GM19023 (cell line): ENCODE data around the gene ASB5.
"Not testable (repeated sequence)": the region's sequence is repeated elsewhere in the genome, so short reads cannot be mapped to it uniquely, and the experiment has no call there.

Experiments used
- ATAC-seq: cut with Tn5 transposase; IDR thresholded peaks from one replicate; pipeline ENCODE4 v1.9.1; 2021; ENCODE audit warnings: mild to moderate bottlenecking, moderate library complexity; ENCODE audit not compliant: unreplicated experiment

ASB5 gene

DNA sequence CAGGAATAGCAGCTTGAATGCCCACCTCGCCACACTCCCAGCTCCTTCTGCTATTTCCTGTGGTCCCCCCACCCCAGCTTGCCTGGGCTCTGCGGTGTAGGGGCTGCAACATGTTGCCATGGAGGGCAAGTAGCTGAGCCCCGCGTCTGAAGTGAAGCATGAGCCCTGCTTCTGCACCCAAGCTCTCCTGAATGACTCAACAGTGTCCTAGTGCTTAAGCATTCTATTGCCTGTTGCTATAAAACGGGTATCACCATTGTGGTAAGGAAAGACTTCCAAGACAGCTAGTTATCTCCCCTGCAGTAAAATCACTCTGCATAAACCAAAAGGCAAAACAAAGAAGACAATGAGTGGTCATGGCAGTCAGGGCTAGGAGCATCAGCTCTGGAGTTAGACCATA, 42.3 kb downstream of the ASB5 start:
- no peak for ATAC-seq

DNA sequence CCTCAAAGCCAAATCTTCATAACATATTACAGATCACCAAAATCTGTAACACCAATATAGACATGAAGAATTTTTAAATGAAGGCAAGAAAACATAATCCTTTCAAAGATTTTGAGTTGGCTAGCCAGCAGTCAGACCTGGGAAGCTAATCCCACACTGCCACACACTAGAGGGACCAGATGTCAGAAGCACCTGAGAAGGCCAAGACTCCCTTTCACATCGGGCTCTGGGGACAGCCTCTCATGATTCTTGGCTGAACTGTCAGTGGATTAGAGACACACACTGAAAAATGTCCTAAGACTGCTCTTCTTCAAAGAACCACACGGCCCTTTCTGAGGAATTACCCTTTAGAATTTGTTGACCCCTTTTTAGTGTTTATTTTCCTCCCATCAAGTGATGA, 45.5 kb downstream of the ASB5 start:
- no peak for ATAC-seq

DNA sequence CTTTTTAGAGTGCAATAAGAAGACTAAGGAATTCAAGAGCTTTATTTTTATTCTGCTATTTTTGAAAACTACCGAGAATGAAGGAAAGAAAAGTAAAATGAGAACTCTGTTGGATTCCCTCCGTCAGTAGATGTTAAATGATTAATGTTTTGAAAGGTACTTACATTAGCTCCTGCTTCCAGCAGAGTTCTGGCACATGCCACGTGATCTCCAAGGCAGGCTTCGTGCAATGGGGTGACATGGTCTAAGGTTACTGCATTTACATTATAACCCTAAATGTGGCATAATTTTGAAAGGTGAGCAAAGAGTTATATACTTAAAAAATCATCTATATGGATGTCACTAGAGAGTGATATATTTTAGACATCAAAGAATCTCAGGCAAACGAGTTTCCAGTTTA, 46.9 kb downstream of the ASB5 start:
- no peak for ATAC-seq

DNA sequence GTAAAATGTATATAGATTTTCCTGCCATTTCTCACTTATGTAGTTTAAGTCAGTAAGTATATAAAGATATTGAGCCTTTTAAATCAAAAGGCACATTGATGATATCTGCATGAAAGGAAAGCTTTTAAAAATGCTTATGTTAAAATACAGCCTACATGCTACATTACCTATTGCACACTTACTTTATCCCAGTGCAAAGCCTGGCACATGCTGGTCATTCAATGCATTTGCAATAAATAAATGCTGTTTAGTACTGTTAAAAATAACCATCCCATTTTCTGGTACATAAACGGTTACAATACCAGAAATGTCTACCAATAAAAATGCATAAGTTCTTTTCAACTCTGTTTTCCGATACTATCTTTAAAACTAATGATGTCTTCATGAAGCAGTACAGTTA, 51.5 kb downstream of the ASB5 start:
- ATAC-seq, result no peak

DNA sequence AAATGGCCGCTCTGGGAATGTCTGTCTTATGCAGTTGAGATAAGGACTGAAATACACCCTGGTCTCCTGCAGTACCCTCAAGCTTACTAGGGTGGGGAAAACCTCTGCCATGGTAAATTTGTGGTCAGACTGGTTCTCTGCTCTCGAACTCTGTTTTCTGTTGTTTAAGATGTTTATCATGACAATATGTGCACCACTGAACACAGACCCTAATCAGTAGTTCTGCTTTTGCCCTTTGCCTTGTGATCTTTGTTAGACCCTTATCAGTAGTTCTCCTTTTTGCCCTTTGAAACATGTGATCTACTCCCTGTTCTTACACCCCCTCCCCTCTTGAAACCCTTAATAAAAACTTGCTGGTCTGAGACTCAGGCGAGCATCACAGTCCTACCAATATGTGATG, 56.7 kb downstream of the ASB5 start:
- ATAC-seq, result not testable (repeated sequence)

DNA sequence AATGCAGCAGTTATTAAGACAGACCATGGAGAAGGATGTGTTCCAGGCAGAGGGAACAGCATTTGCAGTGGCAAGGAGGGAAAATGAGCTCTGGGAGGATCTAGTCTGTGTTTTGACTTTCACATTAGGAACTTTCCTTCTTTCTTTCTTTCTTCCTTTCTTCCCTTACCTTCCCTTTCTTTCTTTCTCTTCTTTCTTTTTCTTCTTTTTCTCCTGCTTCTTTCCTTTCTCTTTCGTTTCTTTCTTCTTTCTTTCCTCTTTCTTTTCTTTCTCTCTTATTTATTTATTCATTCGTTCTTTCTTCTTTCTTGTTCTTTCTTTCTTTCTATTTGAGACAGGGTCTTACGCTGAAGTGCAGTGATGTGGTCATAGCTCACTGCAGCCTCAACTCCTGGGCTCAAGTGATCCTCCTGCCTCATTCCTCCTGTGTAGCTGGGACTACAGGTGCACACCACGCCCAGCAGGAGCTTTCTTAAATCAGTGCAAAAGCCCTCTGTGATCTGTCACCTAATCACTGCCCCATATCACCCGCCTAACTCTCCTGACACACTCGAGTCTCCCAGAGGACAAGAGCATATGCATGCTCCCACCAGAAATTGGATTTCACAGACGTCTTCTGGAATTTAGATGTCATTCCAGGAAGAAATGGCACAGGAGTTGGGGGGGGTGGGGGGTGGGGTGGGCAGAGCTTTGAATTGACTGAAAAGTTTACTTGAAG, 58.3 kb downstream of the ASB5 start:
- ATAC-seq, result no peak

DNA sequence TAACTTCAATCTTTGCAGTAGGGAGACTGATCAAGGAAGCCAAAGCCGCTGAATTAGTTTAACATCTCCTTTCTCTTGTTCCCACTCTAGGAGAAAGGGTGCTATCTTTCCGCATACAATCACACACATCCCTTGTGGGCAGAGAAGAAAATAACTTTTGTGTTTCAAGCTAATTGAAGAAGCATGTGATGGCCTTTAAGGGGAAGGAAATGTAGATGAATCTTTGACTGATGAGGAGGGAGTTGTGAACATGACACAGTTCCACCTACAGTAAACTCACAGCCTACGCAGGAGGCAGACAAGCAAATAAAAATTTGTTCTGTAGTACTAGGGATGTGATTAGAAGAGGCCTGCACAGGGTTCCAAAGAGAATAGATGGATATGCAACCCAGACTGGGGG, 58.9 kb downstream of the ASB5 start:
- ATAC-seq, result no peak

DNA sequence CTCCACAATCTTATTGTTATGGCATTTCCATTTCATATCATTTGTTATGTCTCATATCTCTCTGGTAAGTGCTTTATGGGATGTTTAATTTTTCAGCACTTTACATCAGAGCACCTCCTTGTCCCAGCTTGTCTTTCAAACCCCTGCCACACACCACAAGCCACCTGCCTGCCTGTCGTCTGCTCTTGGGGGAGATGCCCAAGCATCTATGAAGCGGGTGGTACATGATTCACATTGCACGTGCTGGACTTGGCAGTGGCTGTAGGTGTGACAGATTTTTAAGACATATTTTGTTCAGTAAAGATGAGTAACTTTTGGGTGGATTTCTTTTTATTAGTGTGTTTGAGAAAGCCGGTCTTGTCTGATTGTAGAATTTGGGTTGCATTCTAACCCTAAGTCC, 59.5 kb downstream of the ASB5 start:
- no peak for ATAC-seq

DNA sequence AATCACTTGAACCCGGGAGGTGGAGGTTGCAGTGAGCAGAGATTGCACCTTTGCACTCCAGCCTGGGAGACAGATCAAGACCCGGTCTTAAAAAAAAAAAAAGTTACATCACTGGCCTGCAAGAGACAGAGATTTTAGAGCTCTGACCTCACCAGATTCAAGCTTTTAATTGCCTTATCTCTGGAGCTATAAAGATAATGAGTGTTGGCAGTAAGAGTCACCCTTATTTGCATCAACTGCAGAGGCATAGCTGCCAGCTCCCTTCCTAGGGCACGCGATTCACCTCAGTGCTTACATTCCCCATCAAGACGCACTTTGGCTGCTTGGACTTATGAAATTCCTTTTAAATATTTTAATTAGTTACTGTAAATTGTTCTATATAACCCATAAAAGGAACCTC, 61.2 kb downstream of the ASB5 start:
- no peak for ATAC-seq

DNA sequence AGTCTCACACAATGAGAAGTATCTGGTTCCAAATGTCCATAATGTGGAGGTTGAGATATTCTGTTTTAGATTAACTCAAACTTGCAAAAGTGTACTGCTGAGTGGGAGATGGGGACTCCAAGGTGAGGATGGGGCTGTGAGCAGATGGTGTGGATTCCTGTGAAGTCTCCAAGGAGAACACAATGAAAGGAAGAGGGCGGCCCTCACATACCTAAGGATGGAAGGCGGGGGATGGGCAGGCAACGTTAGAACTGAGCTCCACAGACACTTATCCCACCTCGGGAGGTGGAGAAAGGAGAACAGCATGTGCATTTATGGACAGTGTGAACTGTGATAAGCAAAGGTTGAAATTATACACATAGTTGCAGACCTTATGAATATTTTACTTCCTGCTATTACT, 63.7 kb downstream of the ASB5 start:
- ATAC-seq, result no peak

DNA sequence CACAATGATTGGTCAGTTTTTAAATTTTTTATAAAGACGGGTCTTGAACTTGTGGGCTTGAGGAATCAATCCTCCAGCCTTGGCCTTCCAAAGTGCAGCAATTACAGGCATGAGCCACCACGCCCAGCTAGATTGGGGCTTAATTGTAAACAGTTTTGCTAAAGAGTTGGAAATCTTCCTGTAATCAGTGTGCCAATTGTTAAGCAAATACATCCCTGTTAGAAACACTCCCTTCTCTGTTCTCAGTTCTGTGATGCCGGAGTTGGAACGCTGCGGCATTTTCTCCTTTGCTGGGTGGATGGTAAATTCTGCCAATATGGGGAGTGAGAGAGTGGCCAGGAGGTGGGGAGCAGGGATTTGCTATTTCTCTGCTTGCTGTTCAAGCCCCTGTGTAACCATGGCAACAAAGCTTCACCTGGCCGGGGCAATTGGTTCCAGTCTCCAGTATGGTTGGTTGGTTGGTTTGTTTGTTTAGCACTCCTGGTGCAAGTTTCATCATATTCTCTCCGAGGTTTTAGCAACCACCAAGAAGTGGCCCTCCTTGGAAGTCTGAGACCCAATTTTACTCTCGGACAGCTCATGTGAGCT, 70.6 kb downstream of the ASB5 start:
- no peak for ATAC-seq

DNA sequence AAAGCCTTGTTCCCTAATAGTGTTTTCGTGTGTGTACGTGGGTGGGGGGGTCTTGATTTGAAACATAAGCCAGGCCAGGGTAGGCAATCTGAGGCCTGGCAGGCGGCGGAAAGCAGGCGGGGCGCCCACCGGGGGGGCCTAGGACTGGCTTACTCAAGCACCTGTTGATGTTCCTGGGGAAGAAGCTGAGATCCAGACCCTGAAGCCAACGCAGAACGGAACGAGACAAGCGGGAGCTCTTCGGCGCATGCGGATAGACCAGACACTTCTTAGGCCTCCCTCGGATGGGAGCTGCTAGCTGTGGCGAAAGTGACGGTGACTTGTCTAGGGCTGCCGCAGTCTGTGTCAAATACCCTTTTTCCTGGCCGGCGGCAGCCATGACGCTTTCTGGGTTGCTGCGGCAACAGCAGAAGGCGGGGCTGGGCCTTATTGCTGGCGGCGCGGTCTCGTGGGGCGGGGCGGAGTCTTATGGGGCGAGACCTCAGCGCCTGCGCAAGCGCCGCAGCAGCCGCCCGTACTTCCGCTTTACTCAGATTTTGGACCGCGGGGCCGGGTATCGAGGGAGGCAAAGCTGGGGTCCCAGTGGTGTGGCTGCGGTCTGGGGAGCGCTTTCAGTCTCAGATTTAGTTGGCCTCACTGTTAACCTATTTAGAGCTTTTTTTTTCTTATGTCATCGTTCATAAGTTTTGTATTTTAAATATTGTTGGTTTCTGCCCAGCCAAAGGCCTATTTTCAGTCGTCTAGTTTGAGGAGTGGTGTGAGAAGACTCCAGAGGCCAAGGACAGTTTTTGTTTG, 73.6 kb downstream of the ASB5 start, which contains the start of gene SPATA4:
SPATA4 (minus strand) TSS at position 402 of the 795 bp plus-strand sequence; CDS start at position 379, 23 bp downstream.
- ATAC-seq, result peak; percentile 99

DNA sequence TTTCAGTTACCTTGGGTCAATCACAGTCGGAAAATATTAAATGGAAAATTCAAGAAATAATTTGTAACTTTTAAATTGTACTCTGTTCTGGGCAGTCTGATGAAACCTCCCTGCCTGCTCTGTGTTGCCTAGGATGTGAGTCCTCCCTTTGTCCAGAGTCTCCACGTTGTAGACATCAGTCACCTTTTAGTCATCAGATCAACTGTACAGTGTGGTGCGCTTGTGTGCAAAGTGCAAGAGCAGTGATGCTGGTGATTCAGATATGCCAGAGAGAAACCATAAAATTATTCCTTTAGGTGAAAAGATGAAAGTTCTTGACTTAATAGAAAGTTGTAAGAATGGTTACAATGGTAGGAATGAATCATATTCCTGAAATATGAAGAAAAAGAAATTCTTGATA, 75.1 kb downstream of the ASB5 start:
- ATAC-seq, result no peak

DNA sequence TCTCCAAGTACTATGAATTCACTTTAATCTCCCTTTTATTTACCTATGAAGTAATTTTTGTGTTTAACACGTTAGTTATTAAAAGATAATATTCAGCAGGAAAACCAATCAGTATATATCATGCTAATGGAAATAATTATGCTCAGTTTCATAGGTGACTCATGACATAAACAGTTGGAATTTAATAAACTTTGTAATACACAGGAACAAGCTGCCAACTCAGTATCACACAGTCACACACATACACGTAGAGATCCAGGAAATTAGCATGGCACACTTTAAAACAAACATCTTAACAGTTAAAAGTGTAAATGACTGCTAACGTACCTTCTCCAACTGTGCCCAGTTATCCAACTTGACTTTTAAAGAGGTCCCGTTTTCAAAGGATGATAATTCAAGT, 75.9 kb downstream of the ASB5 start:
- no peak for ATAC-seq

DNA sequence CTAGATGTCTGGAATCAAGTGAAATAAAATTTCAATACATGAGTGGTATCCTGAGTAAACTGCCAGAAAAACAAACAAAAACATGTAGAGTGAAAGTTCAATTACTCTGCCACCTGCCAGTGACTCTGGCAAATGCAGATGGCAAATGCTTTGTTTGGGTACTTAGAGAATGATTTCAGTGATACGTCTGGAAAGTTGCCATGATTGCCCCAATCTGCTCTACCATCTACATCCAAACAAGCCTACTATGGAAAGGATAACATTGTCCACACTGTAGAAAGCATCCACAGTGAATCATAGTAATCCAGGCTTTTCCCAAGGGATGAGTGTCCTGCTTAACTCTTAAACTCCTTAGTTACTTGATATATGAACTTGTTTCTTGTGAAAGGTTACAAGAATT, 77.0 kb downstream of the ASB5 start:
- no peak for ATAC-seq

DNA sequence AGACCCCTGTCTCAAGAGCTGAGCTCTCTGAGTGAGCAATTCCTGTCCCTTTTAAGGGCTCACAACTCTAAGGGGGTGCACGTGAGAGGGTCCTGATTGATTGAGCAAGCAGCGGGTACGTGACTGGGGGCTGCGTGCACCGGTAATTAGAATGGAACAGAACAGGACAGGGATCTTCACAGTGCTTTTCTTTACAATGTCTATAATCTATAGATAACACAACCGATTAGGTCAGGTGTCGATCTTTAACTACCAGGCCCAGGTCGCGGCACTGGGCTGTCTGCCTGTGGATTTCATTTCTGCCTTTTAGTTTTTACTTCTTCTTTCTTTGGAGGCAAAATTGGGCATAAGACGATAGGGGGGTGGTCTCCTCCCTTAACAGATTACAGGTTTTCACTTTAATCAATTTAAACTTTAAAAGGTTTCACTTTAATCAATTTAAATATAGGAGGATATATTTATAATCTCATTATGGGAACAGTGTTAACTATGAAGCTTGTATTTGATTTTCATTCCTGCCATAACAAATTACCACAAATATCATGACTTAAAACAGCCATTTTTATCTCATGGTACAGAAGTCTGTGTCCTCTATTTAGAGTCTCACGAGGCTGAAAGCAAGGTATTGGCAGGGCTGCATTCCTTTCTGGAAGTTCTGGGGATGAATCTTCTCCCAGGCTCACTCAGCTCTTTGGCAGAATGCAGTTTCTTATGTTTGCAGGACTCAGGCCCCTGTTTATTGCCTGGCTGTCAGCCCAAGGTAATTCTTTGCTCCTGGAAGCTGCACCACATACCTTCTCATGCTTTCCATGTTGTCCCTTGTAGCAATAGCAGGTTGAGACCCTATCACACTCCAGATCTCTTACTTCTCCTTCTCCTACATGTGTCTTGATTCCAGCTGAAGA, 78.9 kb downstream of the ASB5 start:
- no peak for ATAC-seq

DNA sequence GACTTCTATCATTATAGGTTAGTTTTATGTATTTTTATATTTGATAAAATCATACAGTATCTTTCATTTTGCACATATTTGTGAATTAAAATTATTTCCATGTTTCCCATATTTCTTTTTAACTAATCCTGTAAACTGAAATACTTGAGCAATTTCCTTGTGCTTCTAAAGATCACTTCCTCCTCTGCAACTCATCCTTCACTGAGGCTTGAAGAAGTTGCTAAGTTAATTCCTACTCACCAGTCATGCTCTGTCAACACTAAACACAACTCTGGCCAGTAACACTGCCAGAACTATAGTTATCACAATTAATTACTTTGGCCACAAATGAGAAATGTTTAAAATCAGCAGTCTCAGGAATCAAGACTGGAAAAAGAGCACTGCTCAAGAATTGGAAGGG, 80.4 kb downstream of the ASB5 start:
- no peak for ATAC-seq

DNA sequence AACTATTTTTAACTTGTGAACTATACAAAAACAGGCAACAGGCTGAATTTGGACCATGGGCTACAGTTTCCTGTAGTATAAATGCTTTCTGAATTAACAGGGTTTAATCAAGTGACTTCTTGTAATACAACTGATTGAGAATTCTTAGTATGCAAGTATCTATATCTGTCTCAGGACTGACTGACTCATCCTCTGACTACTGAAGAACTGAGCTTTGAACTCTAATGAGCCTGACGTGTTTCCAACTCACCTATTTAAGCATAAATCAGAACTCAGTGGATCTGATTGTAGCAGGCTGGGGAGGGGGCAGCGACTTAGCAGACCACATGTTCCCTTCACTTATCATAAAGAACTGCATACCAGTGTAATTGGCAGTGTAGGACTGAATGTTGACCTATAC, 81.4 kb downstream of the ASB5 start:
- ATAC-seq, result no peak

DNA sequence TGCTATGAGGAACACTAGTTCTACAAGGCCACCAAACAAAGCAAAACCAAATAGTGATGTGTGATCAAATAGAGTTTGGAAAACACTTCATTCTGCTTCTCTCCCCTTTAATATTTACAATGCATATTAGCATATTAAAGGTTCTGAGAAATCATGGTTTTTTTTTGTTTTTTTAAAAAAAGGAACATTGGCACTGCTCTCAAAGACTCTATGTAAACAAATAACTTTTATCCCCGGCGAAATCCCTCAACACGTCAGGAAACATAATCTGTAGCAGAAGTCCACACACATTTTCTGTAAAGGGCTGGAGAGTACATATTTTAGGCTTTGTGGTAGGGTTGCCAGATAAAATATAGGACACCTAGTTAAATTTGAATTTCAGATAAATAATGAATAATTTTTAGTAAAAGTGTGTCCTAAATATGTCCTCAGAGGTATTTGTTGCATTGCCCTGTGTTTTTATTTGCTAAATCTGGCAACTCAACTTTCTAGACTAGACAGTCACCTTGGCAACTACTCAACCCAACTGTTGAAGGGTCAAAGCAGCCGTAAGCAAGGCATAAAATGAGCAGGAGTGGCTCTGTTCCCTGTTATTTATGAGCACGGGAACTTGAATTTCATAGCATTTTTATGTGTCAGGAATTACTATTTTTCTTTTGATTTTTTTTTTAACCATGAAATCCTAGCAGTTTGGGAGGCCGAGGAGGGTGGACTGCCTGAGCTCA, 82.2 kb downstream of the ASB5 start:
- no peak for ATAC-seq

DNA sequence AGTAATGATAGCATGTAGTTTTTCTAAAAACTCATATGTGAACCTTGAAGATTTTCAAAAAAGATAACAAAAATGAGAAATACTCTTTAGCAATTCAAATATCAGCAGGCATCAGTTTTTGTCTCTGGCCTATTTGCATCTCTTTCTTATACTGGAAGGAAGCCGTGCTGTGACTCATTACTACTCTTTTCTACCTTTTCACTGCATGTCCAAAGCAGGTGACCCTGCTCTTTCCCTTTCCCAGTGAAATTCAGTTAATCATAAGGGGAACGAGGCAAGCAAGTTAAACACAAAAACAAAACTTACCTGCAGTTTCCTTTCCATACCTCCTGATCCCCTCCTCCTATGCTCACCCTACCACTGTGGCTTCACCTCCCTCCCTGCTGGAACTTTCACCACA, 83.0 kb downstream of the ASB5 start:
- no peak for ATAC-seq
